ENCODE data around the gene CDK17. TPM values are rescaled to one million over a fixed set of nuclear protein-coding genes. Genes with fewer than 3 reads are reported as not detected.
"Not testable (repeated sequence)": the region's sequence is repeated elsewhere in the genome, so short reads cannot be mapped to it uniquely, and the experiment has no call there.

Gene CDK17
- total RNA-seq, 1 donor from 2014 or later, result 28.0 TPM

DNA sequence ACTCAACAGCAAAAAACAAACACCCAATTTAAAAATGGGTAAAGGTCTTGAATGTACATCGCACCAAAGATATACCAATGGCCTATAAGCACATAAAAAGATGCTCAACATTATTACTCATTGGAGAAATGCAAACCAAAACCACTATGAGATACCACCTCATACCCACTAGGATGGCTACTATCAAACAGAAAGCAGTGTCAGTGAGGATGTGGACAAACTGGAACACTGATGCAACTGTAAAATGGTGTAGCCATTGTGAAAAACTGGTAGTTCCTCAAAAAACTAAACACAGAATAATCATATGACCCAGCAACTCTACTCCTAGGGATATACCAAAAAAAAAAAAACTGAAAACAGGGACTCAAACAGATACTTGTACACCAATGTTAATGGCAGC is 49.3 kb downstream of the CDK17 start:
- Mint-ChIP-seq H3K4me1 (peaks cover 49% of the 10 kb centered on the region), H3K36me3 (ENCODE audit: low read depth) (peaks cover 5% of the 10 kb centered on the region), H3K4me3 (no peak overlapping the region), H3K27ac (peak overlapping the region; percentile 1), H3K27me3 (no peaks in the 10 kb centered on the region), H3K9me3 (no peaks in the 10 kb centered on the region)
- intact Hi-C loops (cut with micrococcal nuclease), result no loop called here
- no peak for DNase-seq

DNA sequence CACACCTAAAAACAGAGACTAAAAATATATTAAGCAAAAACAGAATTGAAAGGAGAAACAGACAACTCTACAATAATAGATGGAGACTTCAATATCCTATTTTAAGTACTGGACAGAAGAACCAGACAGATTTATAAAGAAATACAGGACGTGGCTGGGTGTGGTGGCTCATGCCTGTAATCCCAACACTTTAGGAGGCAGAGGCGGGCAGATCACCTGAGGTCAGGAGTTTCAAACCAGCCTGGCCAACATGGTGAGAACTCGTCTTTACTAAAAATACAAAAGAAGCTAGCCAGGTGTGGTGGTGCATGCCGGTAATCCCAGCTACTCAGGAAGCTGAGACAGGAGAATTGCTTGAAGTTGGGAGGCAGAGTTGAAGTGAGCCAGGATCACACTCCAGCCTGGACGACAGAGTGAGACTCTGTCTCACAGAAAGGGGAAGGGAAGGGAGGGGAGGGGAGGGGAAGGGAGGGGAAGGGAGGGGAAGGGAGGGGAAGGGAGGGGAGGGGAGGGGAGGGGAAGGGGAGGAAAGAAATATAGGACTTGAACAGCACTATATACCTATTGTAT is 53.0 kb downstream of the CDK17 start:
- intact Hi-C loops (cut with micrococcal nuclease), result loop anchor here (2.0 to 5.0 kb wide), 2 partner anchors 14 to 35 kb away; no protein-coding TSS in a partner anchor
- Mint-ChIP-seq H3K27me3 (no peaks in the 10 kb centered on the region), H3K36me3 (ENCODE audit: low read depth) (peaks cover 37% of the 10 kb centered on the region), H3K4me1 (peaks cover 53% of the 10 kb centered on the region), H3K9me3 (peaks cover 14% of the 10 kb centered on the region), H3K27ac (peak overlapping the region; percentile 63), H3K4me3 (peak overlapping the region; percentile 59)
- no peak for DNase-seq

DNA sequence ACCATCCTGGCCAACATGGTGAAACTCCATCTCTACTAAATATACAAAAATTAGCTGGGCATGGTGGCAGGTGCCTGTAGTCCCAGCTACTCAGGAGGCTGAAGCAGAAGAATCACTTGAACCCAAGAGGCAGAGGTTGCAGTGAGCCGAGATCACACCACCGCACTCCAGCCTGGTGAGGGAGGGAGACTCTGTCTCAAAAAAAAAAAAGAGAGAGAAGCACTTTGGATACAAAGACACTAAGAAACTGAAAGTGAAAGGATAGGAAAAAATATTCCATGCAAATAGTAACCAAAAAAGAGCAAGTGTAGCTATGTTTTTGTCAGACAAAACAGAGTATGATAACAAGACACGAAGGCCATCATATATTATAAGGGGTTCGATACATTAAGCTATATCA is 53.5 kb downstream of the CDK17 start:
- Mint-ChIP-seq H3K27ac (peak overlapping the region; percentile 46), H3K36me3 (ENCODE audit: low read depth) (peaks cover 39% of the 10 kb centered on the region), H3K4me1 (peaks cover 49% of the 10 kb centered on the region), H3K4me3 (peak overlapping the region; percentile 59), H3K9me3 (peaks cover 14% of the 10 kb centered on the region)
- DNase-seq, result peak; percentile 67
- H3K27me3 Mint-ChIP-seq, result not testable (repeated sequence)
- intact Hi-C loops (cut with micrococcal nuclease), result loop anchor here (2.0 to 5.0 kb wide), 2 partner anchors 14 to 34 kb away; no protein-coding TSS in a partner anchor

DNA sequence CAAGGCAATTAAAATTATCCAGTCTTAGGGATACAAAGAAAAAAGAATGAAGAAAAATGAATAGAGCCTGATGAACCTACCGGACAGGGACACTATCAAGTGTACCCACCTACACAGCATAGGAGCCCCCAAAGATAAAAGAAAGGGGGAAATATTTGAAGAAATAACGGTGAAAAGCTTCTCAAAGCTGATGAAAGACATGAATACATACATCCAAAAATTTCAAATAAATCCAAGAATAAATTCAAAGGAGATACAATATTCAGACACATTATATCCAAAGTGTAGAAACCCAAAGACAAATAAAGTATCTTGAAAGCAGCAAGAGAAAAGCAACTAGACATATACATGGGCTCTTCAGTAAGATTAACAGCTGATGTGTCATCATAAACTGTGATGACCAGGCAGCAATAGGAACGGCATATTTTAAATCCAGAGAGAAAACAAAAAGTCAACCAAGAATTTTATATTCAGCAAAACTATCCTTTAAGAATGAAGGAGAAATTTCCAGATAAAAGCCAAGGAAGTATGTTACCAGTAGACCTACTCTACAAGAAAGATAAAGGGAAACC is 56.0 kb downstream of the CDK17 start:
- intact Hi-C loops (cut with micrococcal nuclease), result loop anchor here (5.0 kb wide), 1 partner anchor 33 kb away; no protein-coding TSS in a partner anchor
- Mint-ChIP-seq H3K36me3 (ENCODE audit: low read depth) (peaks cover 43% of the 10 kb centered on the region), H3K27me3 (no peaks in the 10 kb centered on the region), H3K27ac (no peak overlapping the region), H3K4me3 (no peak overlapping the region), H3K4me1 (peaks cover 40% of the 10 kb centered on the region), H3K9me3 (peaks cover 14% of the 10 kb centered on the region)
- no peak for DNase-seq

DNA sequence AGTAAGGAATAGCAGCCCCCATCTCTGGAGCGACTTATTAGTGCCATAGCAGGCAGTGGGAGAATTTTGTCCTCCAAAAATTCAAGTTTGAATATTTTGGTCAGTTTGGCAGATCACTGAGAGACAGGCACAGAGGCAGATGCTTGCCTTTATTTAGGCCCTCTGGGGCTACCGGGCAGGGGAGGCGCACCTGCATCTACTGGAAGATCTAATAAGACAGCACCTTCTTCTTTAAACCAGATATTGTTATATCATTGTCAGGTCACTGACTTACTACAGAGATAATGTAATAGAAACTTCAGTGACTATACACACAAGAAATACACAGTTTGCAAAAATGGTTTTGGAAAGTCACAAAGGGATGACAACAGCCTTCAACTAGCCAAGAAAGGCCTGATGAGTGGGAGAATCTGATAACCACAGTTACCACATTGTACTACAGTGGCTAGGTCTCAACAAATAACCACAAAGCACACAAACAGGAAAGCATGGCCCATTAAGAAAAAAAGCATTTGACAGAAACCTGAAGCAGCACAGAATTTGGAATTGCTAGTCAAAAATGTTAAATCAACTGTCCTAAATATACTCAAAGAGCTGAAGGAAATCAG is 56.8 kb downstream of the CDK17 start:
- no peaks in the 10 kb centered on the region for H3K27me3 Mint-ChIP-seq
- intact Hi-C loops (cut with micrococcal nuclease), result loop anchor here (1.0 to 5.0 kb wide), 3 partner anchors 8 to 55 kb away; no protein-coding TSS in a partner anchor
- peaks cover 46% of the 10 kb centered on the region for H3K36me3 Mint-ChIP-seq (ENCODE audit: low read depth)
- H3K27ac Mint-ChIP-seq, result peak overlapping the region; percentile 35
- peak overlapping the region; percentile 42 for H3K4me3 Mint-ChIP-seq
- DNase-seq, result peak; percentile 75
- peaks cover 37% of the 10 kb centered on the region for H3K4me1 Mint-ChIP-seq
- peaks cover 16% of the 10 kb centered on the region for H3K9me3 Mint-ChIP-seq

DNA sequence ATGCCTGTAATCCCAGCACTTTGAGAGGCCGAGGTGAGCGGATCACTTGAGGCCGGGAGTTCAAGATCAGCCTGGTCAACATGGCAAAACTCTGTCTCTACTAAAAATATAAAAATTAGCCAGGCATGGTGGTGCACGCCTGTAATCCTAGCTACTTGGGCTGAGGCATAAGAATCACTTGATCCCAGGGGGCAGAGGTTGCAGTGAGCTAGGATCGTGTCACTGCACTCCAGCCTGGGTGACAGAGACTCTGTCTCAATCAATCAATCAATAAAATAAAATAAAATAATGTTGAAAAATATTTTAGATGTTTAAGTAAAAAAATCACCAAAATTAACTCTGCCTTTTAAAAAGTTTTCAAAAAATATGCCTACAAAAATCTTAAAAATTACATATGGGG is 60.6 kb downstream of the CDK17 start:
- DNase-seq, result peak; percentile 17
- not testable (repeated sequence) for H3K27me3 Mint-ChIP-seq, H3K27ac Mint-ChIP-seq, H3K4me3 Mint-ChIP-seq
- intact Hi-C loops (cut with micrococcal nuclease), result loop anchor here (5.0 kb wide), 2 partner anchors 38 to 148 kb away; partner anchors contain the start of gene CFAP54
- Mint-ChIP-seq H3K9me3 (peaks cover 25% of the 10 kb centered on the region), H3K4me1 (peaks cover 32% of the 10 kb centered on the region), H3K36me3 (ENCODE audit: low read depth) (peaks cover 55% of the 10 kb centered on the region)

DNA sequence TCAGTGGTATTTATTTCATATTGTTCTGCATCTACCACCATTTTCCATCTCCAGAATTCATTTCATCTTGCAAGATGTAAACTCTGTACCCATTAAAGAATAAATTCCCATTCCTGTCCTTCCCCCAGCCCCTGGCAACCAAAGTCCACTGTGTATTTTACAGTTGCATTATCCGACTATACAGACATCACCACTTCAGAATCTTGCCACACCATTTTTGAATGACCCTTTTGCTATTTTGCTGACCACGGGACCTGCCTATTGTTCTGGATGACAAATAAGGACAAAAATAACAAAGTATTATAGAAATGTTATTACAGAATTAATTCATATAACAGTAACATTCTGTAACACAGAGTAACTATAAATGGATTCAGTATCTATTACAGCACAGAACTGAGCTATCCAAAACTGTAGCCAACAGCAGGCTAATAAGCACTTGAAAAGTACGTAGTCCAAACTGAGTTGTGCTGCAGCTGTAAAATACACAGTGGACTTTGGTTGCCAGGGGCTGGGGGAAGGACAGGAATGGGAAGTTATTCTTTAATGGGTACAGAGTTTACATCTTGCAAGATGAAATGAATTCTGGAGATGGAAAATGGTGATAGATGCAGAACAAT is 61.3 kb downstream of the CDK17 start:
- Mint-ChIP-seq H3K4me1 (peaks cover 36% of the 10 kb centered on the region), H3K27me3 (no peaks in the 10 kb centered on the region), H3K27ac (no peak overlapping the region), H3K9me3 (peaks cover 20% of the 10 kb centered on the region), H3K4me3 (no peak overlapping the region), H3K36me3 (ENCODE audit: low read depth) (peaks cover 49% of the 10 kb centered on the region)
- intact Hi-C loops (cut with micrococcal nuclease), result loop anchor here (5.0 kb wide), 1 partner anchor 148 kb away; the partner anchor contains the start of gene CFAP54
- peak; percentile 23 for DNase-seq

DNA sequence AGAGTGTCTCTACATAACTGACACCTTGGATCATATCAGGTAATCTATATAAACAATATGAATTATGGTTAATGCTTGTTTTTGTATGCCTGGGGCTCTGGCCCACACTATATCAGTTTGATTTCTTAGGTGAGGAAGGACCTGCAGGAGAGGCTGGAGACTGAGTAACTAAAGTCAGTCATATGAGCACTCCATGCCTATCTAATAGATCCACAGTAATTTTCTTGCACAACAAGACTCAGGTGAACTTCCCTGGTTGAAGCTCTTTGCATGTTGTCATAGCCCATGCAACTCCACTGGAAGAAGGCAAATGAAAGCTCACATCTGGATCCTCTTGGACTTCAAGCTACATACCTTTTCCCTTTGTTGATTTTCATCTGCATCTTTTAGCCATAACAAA is 62.3 kb downstream of the CDK17 start:
- DNase-seq, result peak; percentile 48
- Mint-ChIP-seq H3K27me3 (no peaks in the 10 kb centered on the region), H3K27ac (no peak overlapping the region), H3K9me3 (peaks cover 15% of the 10 kb centered on the region), H3K4me1 (peaks cover 29% of the 10 kb centered on the region), H3K4me3 (no peak overlapping the region), H3K36me3 (ENCODE audit: low read depth) (peaks cover 39% of the 10 kb centered on the region)
- intact Hi-C loops (cut with micrococcal nuclease), result loop anchor here (5.0 kb wide), 1 partner anchor 149 kb away; the partner anchor contains the start of gene CFAP54

DNA sequence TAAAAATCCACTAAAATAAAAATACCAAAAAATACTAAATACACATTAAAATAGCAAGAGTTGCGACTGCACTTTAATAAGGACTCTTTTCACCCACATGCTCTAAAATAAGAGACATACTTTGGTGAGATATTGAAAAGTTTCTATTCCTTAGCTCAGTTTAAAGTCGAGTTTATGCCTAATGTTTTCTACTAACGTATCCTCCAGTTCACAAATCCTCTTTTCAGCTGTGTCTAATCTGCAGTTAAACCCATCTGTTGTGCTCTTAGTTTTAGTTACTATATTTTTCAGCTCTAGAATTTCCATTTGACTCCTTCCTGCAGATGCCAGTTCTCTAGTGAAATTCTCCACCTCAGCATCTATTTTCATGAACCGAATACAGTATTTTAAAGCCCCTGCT is 63.8 kb downstream of the CDK17 start:
- Mint-ChIP-seq H3K27me3 (no peaks in the 10 kb centered on the region), H3K4me1 (peaks cover 28% of the 10 kb centered on the region), H3K4me3 (no peak overlapping the region), H3K9me3 (peaks cover 15% of the 10 kb centered on the region), H3K36me3 (ENCODE audit: low read depth) (peaks cover 36% of the 10 kb centered on the region), H3K27ac (no peak overlapping the region)
- intact Hi-C loops (cut with micrococcal nuclease), result loop anchor here (5.0 kb wide), 1 partner anchor 151 kb away; the partner anchor contains the start of gene CFAP54
- DNase-seq, result no peak

DNA sequence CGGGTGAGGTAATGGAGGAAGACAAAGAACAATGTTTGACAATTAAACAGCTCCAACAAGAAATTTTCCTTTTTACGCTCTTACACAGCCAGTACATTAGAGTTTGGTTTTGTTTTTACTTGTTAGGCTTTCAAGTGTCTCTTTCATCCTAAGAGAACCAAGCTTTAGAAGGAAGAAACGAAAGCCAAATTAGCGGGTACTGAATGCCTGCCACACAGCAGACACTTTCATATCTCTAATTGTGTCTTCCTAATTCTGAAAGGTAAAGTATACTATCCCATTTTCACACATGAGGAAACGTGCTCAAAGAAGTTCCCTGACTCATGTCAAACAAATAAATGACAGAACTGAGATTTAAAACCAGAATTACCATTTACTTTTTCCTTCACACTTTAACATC is 65.0 kb downstream of the CDK17 start:
- Mint-ChIP-seq H3K4me3 (peak overlapping the region; percentile 51), H3K27ac (peak overlapping the region; percentile 12), H3K4me1 (peaks cover 29% of the 10 kb centered on the region), H3K9me3 (peaks cover 15% of the 10 kb centered on the region), H3K27me3 (no peaks in the 10 kb centered on the region), H3K36me3 (ENCODE audit: low read depth) (peaks cover 39% of the 10 kb centered on the region)
- intact Hi-C loops (cut with micrococcal nuclease), result loop anchor here (1.0 to 5.0 kb wide), 3 partner anchors 8 to 152 kb away; partner anchors contain the start of gene CFAP54
- DNase-seq, result no peak

DNA sequence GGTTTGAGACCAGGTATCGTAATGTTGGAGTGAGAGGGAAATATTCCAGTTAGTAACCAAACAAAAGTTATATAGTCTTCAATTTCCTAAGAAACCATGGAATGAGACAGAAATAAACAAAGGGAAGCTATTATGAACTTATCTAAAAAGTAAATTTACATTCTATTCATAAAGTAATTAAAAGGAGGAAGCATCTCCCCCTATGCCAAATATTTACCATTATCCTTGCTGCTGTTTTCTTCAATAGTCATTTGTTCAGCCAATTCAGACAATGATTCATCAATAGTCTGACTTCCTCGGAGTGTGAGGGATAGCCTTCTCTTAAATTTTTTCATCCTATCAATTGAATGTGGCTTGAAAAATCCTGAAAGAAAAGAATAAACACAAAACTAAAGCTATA is 65.7 kb downstream of the CDK17 start:
- intact Hi-C loops (cut with micrococcal nuclease), result no loop called here
- peaks cover 37% of the 10 kb centered on the region for H3K4me1 Mint-ChIP-seq
- no peak for DNase-seq
- no peaks in the 10 kb centered on the region for H3K27me3 Mint-ChIP-seq
- peaks cover 42% of the 10 kb centered on the region for H3K36me3 Mint-ChIP-seq (ENCODE audit: low read depth)
- no peak overlapping the region for H3K4me3 Mint-ChIP-seq
- H3K9me3 Mint-ChIP-seq, result peaks cover 15% of the 10 kb centered on the region
- H3K27ac Mint-ChIP-seq, result no peak overlapping the region

DNA sequence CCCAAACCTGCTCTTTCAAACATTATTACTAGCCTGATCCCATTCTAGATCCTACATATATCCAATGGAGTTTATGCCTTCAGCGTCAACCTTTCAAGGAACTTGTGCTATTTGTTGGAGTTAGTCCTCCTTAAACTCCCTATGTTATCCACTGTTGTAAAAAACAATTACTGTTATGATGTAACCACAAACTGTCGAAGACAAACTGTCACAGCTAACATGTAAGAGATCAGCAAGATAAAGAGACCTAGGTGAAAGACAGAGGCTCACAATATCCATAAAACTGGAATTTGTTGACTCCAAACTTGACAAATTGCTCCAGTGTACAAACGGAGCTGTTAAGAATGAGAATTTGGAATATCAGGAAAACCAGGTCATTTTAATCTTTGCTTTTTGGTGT is 70.7 kb downstream of the CDK17 start:
- DNase-seq, result no peak
- H3K4me3 Mint-ChIP-seq, result no peak overlapping the region
- peaks cover 51% of the 10 kb centered on the region for H3K4me1 Mint-ChIP-seq
- H3K36me3 Mint-ChIP-seq (ENCODE audit: low read depth), result peaks cover 42% of the 10 kb centered on the region
- H3K27me3 Mint-ChIP-seq, result no peaks in the 10 kb centered on the region
- intact Hi-C loops (cut with micrococcal nuclease), result no loop called here
- H3K27ac Mint-ChIP-seq, result no peak overlapping the region
- no peaks in the 10 kb centered on the region for H3K9me3 Mint-ChIP-seq

DNA sequence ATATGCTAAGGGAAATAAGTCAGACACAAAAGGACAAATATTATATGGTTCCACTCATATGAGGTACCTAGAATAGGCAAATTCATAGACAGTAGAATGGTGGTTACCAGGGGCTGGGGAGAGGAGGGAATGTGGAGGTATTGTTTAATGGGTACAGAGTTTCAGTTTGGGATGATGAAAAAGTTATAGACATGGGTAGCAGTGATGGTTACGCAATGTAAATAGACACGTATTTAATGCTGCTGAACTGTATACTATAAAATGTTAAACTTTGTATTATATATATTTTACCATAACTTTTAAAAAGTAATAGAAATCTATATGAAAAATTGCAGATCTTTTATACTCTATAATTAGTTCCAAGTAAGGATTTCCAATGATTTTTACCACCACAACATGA is 71.2 kb downstream of the CDK17 start:
- no peaks in the 10 kb centered on the region for H3K9me3 Mint-ChIP-seq
- peaks cover 47% of the 10 kb centered on the region for H3K4me1 Mint-ChIP-seq
- intact Hi-C loops (cut with micrococcal nuclease), result no loop called here
- no peaks in the 10 kb centered on the region for H3K27me3 Mint-ChIP-seq
- H3K27ac Mint-ChIP-seq, result no peak overlapping the region
- H3K4me3 Mint-ChIP-seq, result no peak overlapping the region
- H3K36me3 Mint-ChIP-seq (ENCODE audit: low read depth), result peaks cover 45% of the 10 kb centered on the region
- DNase-seq, result no peak

DNA sequence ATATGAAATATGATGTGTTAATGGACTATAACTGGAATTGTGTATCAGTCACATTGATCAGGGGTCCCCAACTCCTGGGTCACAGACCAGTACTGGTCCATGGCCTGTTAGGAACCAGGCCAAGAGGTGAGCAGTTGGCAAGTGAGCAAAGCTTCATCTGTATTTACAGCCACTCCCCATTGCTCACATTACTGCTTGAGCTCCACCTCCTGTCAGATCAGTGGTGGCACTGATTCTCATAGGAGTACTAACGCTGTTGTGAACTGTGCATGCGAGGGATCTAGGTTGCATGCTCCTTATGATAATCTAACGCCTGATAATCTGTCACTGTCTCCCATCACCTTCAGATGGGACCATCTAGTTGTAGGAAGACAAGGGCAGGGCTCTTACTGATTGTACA is 72.3 kb downstream of the CDK17 start:
- Mint-ChIP-seq H3K4me1 (peaks cover 44% of the 10 kb centered on the region), H3K27ac (no peak overlapping the region), H3K4me3 (no peak overlapping the region), H3K36me3 (ENCODE audit: low read depth) (peaks cover 52% of the 10 kb centered on the region), H3K27me3 (no peaks in the 10 kb centered on the region), H3K9me3 (no peaks in the 10 kb centered on the region)
- DNase-seq, result no peak
- intact Hi-C loops (cut with micrococcal nuclease), result no loop called here

All from activated CD4-positive, alpha-beta T cell treated with anti-CD3 and anti-CD28 coated beads, Interleukin-2, amount 10 ng/mL, durations not matched to agents 24 days and 14 days (primary cell).